HCT116 (cell line): ENCODE measurements around the gene PAK6. TPM values are rescaled to one million over a fixed set of nuclear protein-coding genes. Genes with fewer than 3 reads are reported as not detected.

ENCODE experiments used
- ATAC-seq: fragments of 200-7000 bp; cut with Tn5 transposase; 2 replicates; pipeline ENCODE4 v1.9.1; 2020; ENCODE audit warnings: mild to moderate bottlenecking, moderate library complexity
- BruUV-seq: library from RNA; stranded (reverse); fragments of 400-500 nt; replicated peaks from 2 replicates; lab custom pipeline; 2021; lab: Mats Ljungman, UMichigan
- CTCF ChIA-PET: fragments of 300-600 bp; sonication (Branson Sonifier 250); formaldehyde crosslinking; loops from one replicate; lab custom pipeline; 2021; ENCODE audit warnings: antibody characterized with exemption; lab: Charles Lee
- POLR2A ChIA-PET: fragments of 300-600, 350-600 bp; sonication (Branson Sonifier 250); formaldehyde crosslinking; loops from one replicate; lab custom pipeline; 2021; ENCODE audit warnings: antibody characterized with exemption; lab: Charles Lee
- RAD21 ChIA-PET, 2 experiments: fragments of 300-600 bp; sonication (Branson Sonifier 250); formaldehyde crosslinking; loops; one replicate each; lab custom pipeline; 2023; ENCODE audit warnings: low total read pairs in 2 of 2; ENCODE audit not compliant: uncharacterized antibody in 2 of 2, unreplicated experiment in 2 of 2, low non-redundant PET in 1 of 2; lab: Charles Lee
- DNase-seq: peaks from one replicate; pipeline ENCODE4 v3.0.0-alpha.2; 2010; ENCODE audit warnings: low read depth, low spot score
- H2AFZ ChIP-seq: fragments of 200-600 bp; shearing (Covaris generic), sonication (generic); 2 replicates; pipeline ENCODE4 v1.6.1; 2017; ENCODE audit warnings: low read depth, mixed run types, mixed read lengths, antibody characterized with exemption, low read length; ENCODE audit not compliant: poor library complexity, severe bottlenecking
- H3K27ac ChIP-seq: 2 replicates; pipeline ENCODE4 v1.5.1; 2012; ENCODE audit warnings: low read depth, low read length
- H3K27me3 ChIP-seq: fragments of 200-600 bp; sonication (generic); 2 replicates; pipeline ENCODE4 v1.6.1; 2016; ENCODE audit warnings: mixed run types, low read length, mixed read lengths; ENCODE audit not compliant: insufficient read depth
- H3K36me3 ChIP-seq, 2 experiments: fragments of 200-500 bp in 1 of 2; fragments of 200-600 bp in 1 of 2; sonication (Bioruptor generic) in 1 of 2; sonication (generic) in 1 of 2; 2 replicates each; pipeline versions ENCODE4 v1.5.1 to v1.6.1; 2014 to 2016; ENCODE audit warnings: low read length in 2 of 2, inconsistent platforms in 1 of 2, mixed read lengths in 1 of 2, mixed run types in 1 of 2; ENCODE audit not compliant: insufficient read depth in 2 of 2, control insufficient read depth in 1 of 2
- H3K4me1 ChIP-seq, 2 experiments: fragments of 200-600 bp in 1 of 2; sonication (generic) in 1 of 2; 2 replicates each; pipeline versions ENCODE4 v1.5.1 to v1.6.1; 2012 to 2017; ENCODE audit warnings: low read length in 2 of 2, inconsistent platforms in 1 of 2, mild to moderate bottlenecking in 1 of 2, mixed read lengths in 1 of 2, mixed run types in 1 of 2, moderate library complexity in 1 of 2; ENCODE audit not compliant: insufficient read depth in 2 of 2, control insufficient read depth in 1 of 2
- H3K4me2 ChIP-seq: fragments of 200-600 bp; sonication (generic); 2 replicates; pipeline ENCODE4 v1.6.1; 2017; ENCODE audit warnings: mixed run types, low read length, mixed read lengths
- H3K4me3 ChIP-seq, 2 experiments: fragments of 200-600 bp in 1 of 2; sonication (generic) in 1 of 2; replicated peaks in 1 of 2; 2 replicates each; pipeline ENCODE4 v1.5.1; 2011 to 2016; ENCODE audit warnings: low read length in 2 of 2, control low read depth in 1 of 2, low read depth in 1 of 2, mild to moderate bottlenecking in 1 of 2, mixed read lengths in 1 of 2, mixed run types in 1 of 2
- H3K79me2 ChIP-seq: fragments of 200-600 bp; sonication (generic); 2 replicates; pipeline ENCODE4 v1.6.1; 2017; ENCODE audit warnings: mild to moderate bottlenecking, mixed run types, low read length, moderate library complexity, mixed read lengths; ENCODE audit not compliant: insufficient read depth
- H3K9ac ChIP-seq: fragments of 200-600 bp; sonication (generic); 2 replicates; pipeline ENCODE4 v1.6.1; 2016; ENCODE audit warnings: low read length, mixed read lengths
- H3K9me2 ChIP-seq: fragments of 200-600 bp; sonication (generic), shearing (Covaris generic); 2 replicates; pipeline ENCODE4 v1.6.1; 2017; ENCODE audit warnings: mixed run types, mild to moderate bottlenecking, moderate library complexity; ENCODE audit not compliant: insufficient read depth
- H3K9me3 ChIP-seq, 2 experiments: fragments of 200-500 bp in 1 of 2; fragments of 200-600 bp in 1 of 2; sonication (Bioruptor generic) in 1 of 2; sonication (generic) in 1 of 2; 2 replicates each; pipeline ENCODE4 v1.6.1; 2014 to 2017; ENCODE audit warnings: low read length in 2 of 2, mixed read lengths in 2 of 2, inconsistent platforms in 1 of 2, low read depth in 1 of 2, mild to moderate bottlenecking in 1 of 2, mixed run types in 1 of 2, moderate library complexity in 1 of 2; ENCODE audit not compliant: control insufficient read depth in 1 of 2, insufficient read depth in 1 of 2
- H4K20me1 ChIP-seq: fragments of 200-600 bp; sonication (generic), shearing (Covaris generic); 2 replicates; pipeline ENCODE4 v1.6.1; 2017; ENCODE audit warnings: mixed run types, mild to moderate bottlenecking, moderate library complexity; ENCODE audit not compliant: insufficient read depth
- CBX3 ChIP-seq: IDR thresholded peaks from 2 replicates; pipeline ENCODE4 v1.6.1; 2012; ENCODE audit warnings: low read depth
- EGR1 ChIP-seq: IDR thresholded peaks from 2 replicates; pipeline ENCODE4 v1.6.1; 2012; ENCODE audit warnings: low read depth
- EZH2phosphoT487 ChIP-seq: fragments of 200-600 bp; IDR thresholded peaks from 2 replicates; pipeline ENCODE4 v1.6.1; 2018; ENCODE audit warnings: antibody characterized with exemption, borderline replicate concordance
- RAD21 ChIP-seq: IDR thresholded peaks from 2 replicates; pipeline ENCODE4 v1.6.1; 2012; ENCODE audit warnings: low read depth, mild to moderate bottlenecking
- SIN3A ChIP-seq: IDR thresholded peaks from 2 replicates; pipeline ENCODE4 v1.6.1; 2012; ENCODE audit warnings: low read depth
- SRF ChIP-seq: IDR thresholded peaks from 2 replicates; pipeline ENCODE4 v1.6.1; 2012; ENCODE audit warnings: low read depth
- TCF7L2 ChIP-seq: IDR thresholded peaks from 2 replicates; pipeline ENCODE4 v1.7.0; 2011; ENCODE audit warnings: borderline replicate concordance, inconsistent platforms; ENCODE audit not compliant: insufficient read depth, insufficient read length; ENCODE audit errors: extremely low read depth
- YY1 ChIP-seq: IDR thresholded peaks from 2 replicates; pipeline ENCODE4 v1.6.1; 2011; ENCODE audit warnings: low read length, low read depth, moderate library complexity, mild to moderate bottlenecking; ENCODE audit not compliant: insufficient replicate concordance; ENCODE audit errors: extremely low read depth
- ZFX ChIP-seq: fragments of 450-650 bp; IDR thresholded peaks from 2 replicates; pipeline ENCODE4 v1.6.1; 2017
- ZNF274 ChIP-seq: fragments of 200-500 bp; sonication (Bioruptor generic); IDR thresholded peaks from 2 replicates; pipeline ENCODE4 v1.6.1; 2014; ENCODE audit warnings: mild to moderate bottlenecking, low read depth, low read length, inconsistent platforms
- intact Hi-C: fragments of 100-400 bp; cut with micrococcal nuclease; formaldehyde crosslinking; loops from 2 replicates; pipeline ENCODE4 v1.10.0; 2022
- total RNA-seq: library from RNA; stranded (reverse); gene quantifications from one replicate; pipeline ENCODE4 v1.2.1, GENCODE V29; 2021; ENCODE audit not compliant: unreplicated experiment
- TF ChIP-seq, protein P1 (sequence below): IDR thresholded peaks from 2 replicates; pipeline ENCODE4 v1.6.1; 2012
- TF ChIP-seq, protein P2 (sequence below): IDR thresholded peaks from 2 replicates; pipeline ENCODE4 v1.6.1; 2011; ENCODE audit warnings: mild to moderate bottlenecking, low read length, moderate library complexity; ENCODE audit not compliant: insufficient replicate concordance; ENCODE audit errors: extremely low read depth
- TF ChIP-seq, protein P3 (sequence below), 3 experiments: fragments of 200-600 bp in 1 of 3; sonication (generic) in 1 of 3; IDR thresholded peaks in 2 of 3; conservative IDR thresholded peaks in 1 of 3; 2 replicates each; pipeline ENCODE4 v1.5.1; 2012 to 2017; ENCODE audit warnings: low read depth in 2 of 3, low read length in 2 of 3, antibody characterized with exemption in 1 of 3, borderline replicate concordance in 1 of 3, control low read depth in 1 of 3, mild to moderate bottlenecking in 1 of 3, mixed read lengths in 1 of 3, mixed run types in 1 of 3, moderate library complexity in 1 of 3; ENCODE audit not compliant: insufficient read depth in 1 of 3

The PAK6 gene
- total RNA-seq, 1 experiment from 2014 or later: 19.9 TPM

DNA sequence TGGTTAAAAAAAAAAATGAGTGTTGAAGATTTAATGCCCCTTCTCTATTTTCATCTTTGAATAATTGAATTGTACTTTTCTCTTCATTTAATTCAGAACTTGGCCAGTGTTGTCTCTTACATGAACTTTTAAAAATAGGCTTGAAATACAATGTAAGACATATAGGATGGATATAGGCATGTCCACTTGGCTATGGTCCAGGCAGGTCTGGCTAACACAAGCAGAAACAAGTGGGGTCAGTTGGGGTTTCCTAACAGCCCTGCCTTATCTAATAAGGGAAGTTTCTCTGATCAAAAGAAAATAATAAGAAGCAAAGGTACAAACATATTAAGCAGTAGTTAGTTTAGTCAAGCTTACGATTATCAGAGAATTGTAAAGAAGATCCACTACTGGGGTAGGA lies 19.1 kb upstream of the PAK6 start:
- intact Hi-C loops: loop anchor here (5.0 to 10.0 kb wide), 2 partner anchors 202 to 1515 kb away; no protein-coding TSS in a partner anchor
- peaks cover 36 to 57% of the 10 kb centered on the region in 2 experiments for H3K36me3 ChIP-seq

DNA sequence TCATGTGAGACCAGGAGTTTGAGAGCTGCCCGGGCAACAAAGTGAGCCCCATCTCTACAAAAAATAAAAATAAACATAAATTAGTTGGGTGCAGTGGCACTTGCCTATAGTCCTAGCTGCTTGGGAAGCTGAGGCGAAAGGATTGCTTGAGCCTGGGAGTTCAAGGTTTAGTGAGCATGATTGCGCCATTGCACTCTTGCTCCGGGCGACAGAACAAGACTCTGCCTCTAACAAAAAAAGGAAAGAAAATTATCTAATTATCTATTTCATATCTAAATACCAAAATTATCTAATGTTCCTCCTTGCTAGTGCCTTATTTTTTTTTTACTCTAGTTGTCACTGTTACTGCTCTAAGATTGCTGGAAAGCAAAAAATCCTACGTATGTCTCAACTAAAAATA lies 16.7 kb upstream of the PAK6 start:
- DNase-seq (no peak), ATAC-seq (no peak)
- RAD21 ChIA-PET: no interaction called here
- 0 out of 2 replicates have a peak, but pooled peaks cover 3% of the 10 kb centered on the region for H4K20me1 ChIP-seq
- no peak overlapping the region for H3K27ac ChIP-seq
- H3K9me2 ChIP-seq: no peaks in the 10 kb centered on the region
- no peak overlapping the region for H3K4me2 ChIP-seq
- H3K27me3 ChIP-seq: no peaks in the 10 kb centered on the region
- POLR2A ChIA-PET: no interaction called here
- H3K4me3 ChIP-seq: no peak overlapping the region
- no peak overlapping the region for H2AFZ ChIP-seq
- no peaks in the 10 kb centered on the region for H3K9me3 ChIP-seq
- H3K36me3 ChIP-seq: peaks cover 38 to 58% of the 10 kb centered on the region in 2 experiments
- no TSS peak for BruUV-seq
- intact Hi-C loops: no loop called here
- H3K79me2 ChIP-seq: no peaks in the 10 kb centered on the region; the same call in 1 of the 2 replicates
- no peaks in the 10 kb centered on the region for H3K4me1 ChIP-seq
- CTCF ChIA-PET: interaction anchor here (1.2 to 1.5 kb wide), 2 partner anchors 11 to 53 kb away, joined by 3 to 4 read pairs; no protein-coding TSS in a partner anchor
- no peak overlapping the region for H3K9ac ChIP-seq
- TF ChIP-seq YY1 (no peak), SRF (no peak), ZFX (no peak), TCF7L2 (no peak), EGR1 (no peak), CBX3 (no peak), SIN3A (no peak), RAD21 (no peak)
- TF ChIP-seq, protein P1, sequence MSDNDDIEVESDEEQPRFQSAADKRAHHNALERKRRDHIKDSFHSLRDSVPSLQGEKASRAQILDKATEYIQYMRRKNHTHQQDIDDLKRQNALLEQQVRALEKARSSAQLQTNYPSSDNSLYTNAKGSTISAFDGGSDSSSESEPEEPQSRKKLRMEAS: no peak
- TF ChIP-seq, protein P2, sequence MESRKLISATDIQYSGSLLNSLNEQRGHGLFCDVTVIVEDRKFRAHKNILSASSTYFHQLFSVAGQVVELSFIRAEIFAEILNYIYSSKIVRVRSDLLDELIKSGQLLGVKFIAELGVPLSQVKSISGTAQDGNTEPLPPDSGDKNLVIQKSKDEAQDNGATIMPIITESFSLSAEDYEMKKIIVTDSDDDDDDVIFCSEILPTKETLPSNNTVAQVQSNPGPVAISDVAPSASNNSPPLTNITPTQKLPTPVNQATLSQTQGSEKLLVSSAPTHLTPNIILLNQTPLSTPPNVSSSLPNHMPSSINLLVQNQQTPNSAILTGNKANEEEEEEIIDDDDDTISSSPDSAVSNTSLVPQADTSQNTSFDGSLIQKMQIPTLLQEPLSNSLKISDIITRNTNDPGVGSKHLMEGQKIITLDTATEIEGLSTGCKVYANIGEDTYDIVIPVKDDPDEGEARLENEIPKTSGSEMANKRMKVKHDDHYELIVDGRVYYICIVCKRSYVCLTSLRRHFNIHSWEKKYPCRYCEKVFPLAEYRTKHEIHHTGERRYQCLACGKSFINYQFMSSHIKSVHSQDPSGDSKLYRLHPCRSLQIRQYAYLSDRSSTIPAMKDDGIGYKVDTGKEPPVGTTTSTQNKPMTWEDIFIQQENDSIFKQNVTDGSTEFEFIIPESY: no peak

More for the DNA sequence above, 19.1 kb upstream of the PAK6 start:
- Histone ChIP-seq H3K4me2 (no peak overlapping the region), H3K79me2 (no peaks in the 10 kb centered on the region; the same call in 1 of the 2 replicates), H3K4me1 (0 out of 4 replicates have a peak, but pooled peaks cover 0 to 3% of the 10 kb centered on the region in 2 experiments), H3K4me3 (no peak overlapping the region), H4K20me1 (0 out of 2 replicates have a peak, but pooled peaks cover 3% of the 10 kb centered on the region), H2AFZ (no peak overlapping the region), H3K27ac (no peak overlapping the region), H3K9ac (no peak overlapping the region), H3K9me2 (no peaks in the 10 kb centered on the region), H3K27me3 (no peaks in the 10 kb centered on the region), H3K9me3 (no peaks in the 10 kb centered on the region)
- ATAC-seq (no peak), DNase-seq (no peak)
- RAD21 ChIA-PET: interaction anchor here in 1 of 2 experiments (1.3 kb wide), 1 partner anchor 55 kb away, joined by 3 read pairs; no protein-coding TSS in a partner anchor
- POLR2A ChIA-PET: no interaction called here
- no TSS peak for BruUV-seq
- CTCF ChIA-PET: interaction anchor here (1.5 to 5.2 kb wide), 2 partner anchors 54 to 88 kb away, joined by 3 to 194 read pairs; partner anchors contain the start of gene PLCB2
- no peak for TF ChIP-seq EZH2phosphoT487
- TF ChIP-seq, protein P3, sequence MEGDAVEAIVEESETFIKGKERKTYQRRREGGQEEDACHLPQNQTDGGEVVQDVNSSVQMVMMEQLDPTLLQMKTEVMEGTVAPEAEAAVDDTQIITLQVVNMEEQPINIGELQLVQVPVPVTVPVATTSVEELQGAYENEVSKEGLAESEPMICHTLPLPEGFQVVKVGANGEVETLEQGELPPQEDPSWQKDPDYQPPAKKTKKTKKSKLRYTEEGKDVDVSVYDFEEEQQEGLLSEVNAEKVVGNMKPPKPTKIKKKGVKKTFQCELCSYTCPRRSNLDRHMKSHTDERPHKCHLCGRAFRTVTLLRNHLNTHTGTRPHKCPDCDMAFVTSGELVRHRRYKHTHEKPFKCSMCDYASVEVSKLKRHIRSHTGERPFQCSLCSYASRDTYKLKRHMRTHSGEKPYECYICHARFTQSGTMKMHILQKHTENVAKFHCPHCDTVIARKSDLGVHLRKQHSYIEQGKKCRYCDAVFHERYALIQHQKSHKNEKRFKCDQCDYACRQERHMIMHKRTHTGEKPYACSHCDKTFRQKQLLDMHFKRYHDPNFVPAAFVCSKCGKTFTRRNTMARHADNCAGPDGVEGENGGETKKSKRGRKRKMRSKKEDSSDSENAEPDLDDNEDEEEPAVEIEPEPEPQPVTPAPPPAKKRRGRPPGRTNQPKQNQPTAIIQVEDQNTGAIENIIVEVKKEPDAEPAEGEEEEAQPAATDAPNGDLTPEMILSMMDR (IDR thresholded peaks at IDR 0.05 in 2 of 3, conservative IDR thresholded peaks at IDR 0.05 in 1 of 3; ENCODE audit: borderline replicate concordance in 1 of 3, insufficient read depth in 1 of 3, low read depth in 2 of 3, low read length in 2 of 3): no peak
- TF ChIP-seq ZNF274: no peak
- no peak for TF ChIP-seq CBX3
